ENCODE data around the gene ACSF2.
A peak's percentile ranks its signal among the peaks of the same experiment; 100 is the strongest.
"Not testable (repeated sequence)": the region's sequence is repeated elsewhere in the genome, so short reads cannot be mapped to it uniquely, and the experiment has no call there.

The ACSF2 gene

GRCh38 chr17:50412188-50412732 is 13.8 kb upstream of the ACSF2 start:
- DNase-seq: no peak

- no peak for DNase-seq
These were observed 11.2 kb upstream of the ACSF2 start for GRCh38 chr17:50414808-50415207.

GRCh38 chr17:50419577-50419976 is 6.4 kb upstream of the ACSF2 start:
- not testable (repeated sequence) for DNase-seq

GRCh38 chr17:50420419-50421112 is 5.5 kb upstream of the ACSF2 start:
- DNase-seq: no peak

GRCh38 chr17:50421308-50422051 is 4.5 kb upstream of the ACSF2 start:
- no peak for DNase-seq

- DNase-seq: no peak
These were observed 3.3 kb upstream of the ACSF2 start for GRCh38 chr17:50422738-50423137.

GRCh38 chr17:50423553-50424159 is 2.4 kb upstream of the ACSF2 start:
- peak; percentile 94 for DNase-seq

- peak; percentile 58 for DNase-seq
These were observed 1.6 kb upstream of the ACSF2 start for GRCh38 chr17:50424246-50424995.

- DNase-seq: no peak
These were observed 879 bp upstream of the ACSF2 start for GRCh38 chr17:50424996-50425681.

- DNase-seq: no peak
These were observed 409 bp downstream of the ACSF2 start for GRCh38 chr17:50426472-50426782.

- peak; percentile 88 for DNase-seq
These were observed 1.1 kb downstream of the ACSF2 start for GRCh38 chr17:50426814-50427787.

- DNase-seq: not testable (repeated sequence)
These were observed 2.1 kb downstream of the ACSF2 start for GRCh38 chr17:50428126-50428525.

GRCh38 chr17:50428831-50429424 is 2.9 kb downstream of the ACSF2 start:
- peak; percentile 94 for DNase-seq

GRCh38 chr17:50429793-50430192 is 3.8 kb downstream of the ACSF2 start:
- DNase-seq: peak; percentile 69

- peak; percentile 86 for DNase-seq
These were observed 5.0 kb downstream of the ACSF2 start for GRCh38 chr17:50430821-50431618.

- DNase-seq: no peak
These were observed 6.2 kb downstream of the ACSF2 start for GRCh38 chr17:50432125-50432762.

GRCh38 chr17:50437409-50437808 is 11.4 kb downstream of the ACSF2 start:
- no peak for DNase-seq

- DNase-seq: no peak
These were observed 13.0 kb downstream of the ACSF2 start for GRCh38 chr17:50439008-50439407.

- DNase-seq: no peak
These were observed 14.3 kb downstream of the ACSF2 start for GRCh38 chr17:50440172-50440837.

Data from islet precursor cell (in vitro differentiated cells).